Vagina (tissue), 2 donors: ENCODE results near the gene IQCM. TPM values are rescaled to one million over a fixed set of nuclear protein-coding genes. Genes with fewer than 3 reads are reported as not detected.

Experiments
- DNase-seq, 2 donors: peaks; one replicate each; pipeline ENCODE4 v3.0.0-alpha.2; 2017; ENCODE audit errors: extremely low spot score in 2 of 2
- H3K27ac ChIP-seq: fragments of 200-600 bp; sonication (generic); one replicate; pipeline ENCODE4 v1.5.1; 2019
- H3K27me3 ChIP-seq: fragments of 200-600 bp; sonication (generic); one replicate; pipeline ENCODE4 v1.5.1; 2019
- H3K36me3 ChIP-seq, 2 donors: fragments of 200-600 bp; sonication (generic); one replicate each; pipeline ENCODE4 v1.5.1; 2017 to 2019
- H3K4me1 ChIP-seq: fragments of 200-600 bp; sonication (generic); one replicate; pipeline ENCODE4 v1.5.1; 2019
- H3K4me3 ChIP-seq, 2 donors: fragments of 200-600 bp; sonication (generic); 1 replicate in 1 of 2; 2 replicates in 1 of 2; pipeline ENCODE4 v1.5.1; 2016 to 2019
- H3K9me3 ChIP-seq: fragments of 200-600 bp; sonication (generic); one replicate; pipeline ENCODE4 v1.5.1; 2019
- POLR2A ChIP-seq, 2 donors: fragments of 450-650 bp; IDR thresholded peaks; one replicate each; pipeline ENCODE4 v1.6.1; 2017; ENCODE audit warnings: antibody characterized with exemption in 2 of 2, mild to moderate bottlenecking in 2 of 2, moderate library complexity in 2 of 2
- POLR2AphosphoS5 ChIP-seq, 2 donors: sonication (generic); formaldehyde crosslinking; IDR thresholded peaks; one replicate each; pipeline ENCODE4 v1.9.0; 2017; ENCODE audit warnings: antibody characterized with exemption in 2 of 2, mild to moderate bottlenecking in 2 of 2, low read depth in 1 of 2; ENCODE audit not compliant: insufficient read depth in 1 of 2
- intact Hi-C: fragments of 100-400 bp; cut with DNase I; formaldehyde crosslinking; loops from one replicate; pipeline ENCODE4 v1.15.1; 2023
- total RNA-seq: library from RNA; depleted of rRNA; stranded (reverse); fragments of >200 nt; gene quantifications from one replicate; pipeline ENCODE4 v1.2.3, GENCODE V29; 2016
- TF ChIP-seq, protein P1 (sequence below), 3 experiments: fragments of 450-650 bp in 2 of 3; fragments of 200-600 bp in 1 of 3; sonication (generic) in 1 of 3; IDR thresholded peaks; one replicate each; pipeline ENCODE4 v1.5.1; 2017 to 2019; ENCODE audit warnings: antibody characterized with exemption in 3 of 3, mild to moderate bottlenecking in 2 of 3, moderate library complexity in 2 of 3

Gene IQCM
- total RNA-seq, 1 donor from 2014 or later: not detected

DNA sequence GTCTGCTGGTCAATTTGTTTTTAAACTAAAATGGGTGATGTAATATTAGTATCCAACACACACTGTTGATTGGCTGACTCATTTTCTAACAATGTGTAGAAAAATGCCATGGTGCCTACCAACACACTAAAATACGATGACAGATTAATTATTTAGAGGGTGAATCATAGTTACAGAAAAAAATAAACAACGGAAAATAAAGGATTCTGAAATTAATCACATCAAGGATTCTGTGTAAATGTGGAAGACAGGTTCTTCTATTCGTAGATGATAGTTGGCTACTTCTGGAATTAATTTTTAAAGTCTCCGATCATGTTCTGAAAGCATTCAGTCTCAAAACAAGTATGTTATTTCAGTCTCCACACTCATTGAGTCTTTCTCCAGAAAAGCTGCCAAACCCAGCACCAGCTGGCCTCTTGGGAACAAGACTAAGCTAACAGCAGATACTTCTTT is 8.2 kb upstream of the IQCM start:
- no peaks in the 10 kb centered on the region for H3K36me3 ChIP-seq
- no peaks in the 10 kb centered on the region for H3K9me3 ChIP-seq
- no peaks in the 10 kb centered on the region for H3K27me3 ChIP-seq
- DNase-seq: no peak
- H3K4me3 ChIP-seq: no peak overlapping the region
- intact Hi-C loops: no loop called here
- no peak overlapping the region for H3K27ac ChIP-seq
- no peaks in the 10 kb centered on the region for H3K4me1 ChIP-seq
- TF ChIP-seq, protein P1, sequence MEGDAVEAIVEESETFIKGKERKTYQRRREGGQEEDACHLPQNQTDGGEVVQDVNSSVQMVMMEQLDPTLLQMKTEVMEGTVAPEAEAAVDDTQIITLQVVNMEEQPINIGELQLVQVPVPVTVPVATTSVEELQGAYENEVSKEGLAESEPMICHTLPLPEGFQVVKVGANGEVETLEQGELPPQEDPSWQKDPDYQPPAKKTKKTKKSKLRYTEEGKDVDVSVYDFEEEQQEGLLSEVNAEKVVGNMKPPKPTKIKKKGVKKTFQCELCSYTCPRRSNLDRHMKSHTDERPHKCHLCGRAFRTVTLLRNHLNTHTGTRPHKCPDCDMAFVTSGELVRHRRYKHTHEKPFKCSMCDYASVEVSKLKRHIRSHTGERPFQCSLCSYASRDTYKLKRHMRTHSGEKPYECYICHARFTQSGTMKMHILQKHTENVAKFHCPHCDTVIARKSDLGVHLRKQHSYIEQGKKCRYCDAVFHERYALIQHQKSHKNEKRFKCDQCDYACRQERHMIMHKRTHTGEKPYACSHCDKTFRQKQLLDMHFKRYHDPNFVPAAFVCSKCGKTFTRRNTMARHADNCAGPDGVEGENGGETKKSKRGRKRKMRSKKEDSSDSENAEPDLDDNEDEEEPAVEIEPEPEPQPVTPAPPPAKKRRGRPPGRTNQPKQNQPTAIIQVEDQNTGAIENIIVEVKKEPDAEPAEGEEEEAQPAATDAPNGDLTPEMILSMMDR (IDR thresholded peaks at IDR 0.05): no peak
- TF ChIP-seq POLR2A (IDR thresholded peaks at IDR 0.05): no peak
- no peak for TF ChIP-seq POLR2AphosphoS5 (IDR thresholded peaks at IDR 0.05; ENCODE audit: insufficient read depth in 1 of 2, low read depth in 1 of 2)

DNA sequence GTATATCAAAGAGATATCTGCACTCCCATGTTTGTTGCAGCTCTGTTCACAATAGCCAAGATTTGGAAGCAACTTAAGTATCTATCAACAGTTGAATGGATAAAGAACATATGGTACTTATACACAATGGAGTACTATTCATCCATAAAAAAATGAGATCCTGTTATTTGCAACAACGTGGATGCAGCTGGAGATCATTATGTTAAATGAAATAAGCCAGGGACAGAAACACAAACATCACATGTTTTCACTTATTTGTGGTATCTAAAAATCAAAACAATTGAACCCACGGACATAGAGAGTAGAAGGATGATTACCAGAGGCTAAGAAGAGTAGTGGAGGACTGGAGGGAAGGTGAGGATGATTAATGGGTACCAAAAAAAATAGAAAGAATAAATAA is 14.2 kb downstream of the IQCM start:
- H3K4me1 ChIP-seq: no peaks in the 10 kb centered on the region
- H3K4me3 ChIP-seq: no peak overlapping the region
- intact Hi-C loops: no loop called here
- no peak overlapping the region for H3K27ac ChIP-seq
- no peaks in the 10 kb centered on the region for H3K9me3 ChIP-seq
- no peaks in the 10 kb centered on the region for H3K36me3 ChIP-seq
- no peak for DNase-seq
- TF ChIP-seq, protein P1 (IDR thresholded peaks at IDR 0.05): no peak
- TF ChIP-seq POLR2AphosphoS5 (IDR thresholded peaks at IDR 0.05; ENCODE audit: insufficient read depth in 1 of 2, low read depth in 1 of 2) (no peak), POLR2A (IDR thresholded peaks at IDR 0.05) (no peak)
- H3K27me3 ChIP-seq: no peaks in the 10 kb centered on the region

DNA sequence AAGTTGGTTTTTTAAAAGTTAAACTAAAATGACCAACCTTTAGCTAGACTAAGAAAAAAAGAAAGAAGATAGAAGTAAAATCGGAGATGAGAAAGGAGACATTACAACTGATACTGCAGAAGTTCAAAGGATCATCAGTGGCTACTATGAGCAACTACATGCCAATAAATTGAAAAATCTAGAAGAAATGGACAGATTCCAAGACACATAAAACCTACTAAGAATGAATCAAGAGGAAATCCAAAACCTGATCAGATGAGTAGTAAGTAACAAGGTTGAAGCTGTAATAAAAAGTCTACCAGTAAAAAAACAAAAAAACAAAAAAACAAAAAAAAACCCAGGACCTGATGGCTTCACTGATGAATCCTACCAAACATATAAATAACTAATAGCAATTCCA is 16.1 kb downstream of the IQCM start:
- Histone ChIP-seq H3K9me3 (no peaks in the 10 kb centered on the region), H3K27ac (no peak overlapping the region), H3K36me3 (no peaks in the 10 kb centered on the region), H3K27me3 (no peaks in the 10 kb centered on the region), H3K4me3 (no peak overlapping the region), H3K4me1 (no peaks in the 10 kb centered on the region)
- intact Hi-C loops: no loop called here
- TF ChIP-seq POLR2A (IDR thresholded peaks at IDR 0.05): no peak
- TF ChIP-seq POLR2AphosphoS5 (IDR thresholded peaks at IDR 0.05; ENCODE audit: insufficient read depth in 1 of 2, low read depth in 1 of 2): no peak
- TF ChIP-seq, protein P1 (IDR thresholded peaks at IDR 0.05): no peak
- no peak for DNase-seq

DNA sequence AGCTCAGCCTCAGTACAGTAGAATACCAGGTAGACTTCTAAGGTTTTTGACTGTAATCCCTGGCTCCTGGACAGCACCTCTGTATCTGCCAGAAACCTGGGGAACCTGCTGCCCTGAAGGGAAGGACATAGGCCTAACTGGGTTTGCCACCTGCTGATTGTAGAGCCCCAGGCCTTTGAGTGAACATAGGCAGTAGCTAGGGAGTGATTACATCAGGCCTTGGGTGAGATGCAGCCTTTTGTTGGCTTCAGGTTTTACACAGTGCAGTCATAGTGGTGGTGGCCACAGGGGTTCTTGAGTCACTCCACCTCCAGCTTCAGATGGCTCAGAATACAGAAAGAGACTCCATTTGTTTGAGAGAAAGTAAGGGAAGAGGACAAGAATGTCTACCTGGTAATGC is 19.3 kb downstream of the IQCM start:
- H3K36me3 ChIP-seq: no peaks in the 10 kb centered on the region
- intact Hi-C loops: no loop called here
- no peak for DNase-seq

DNA sequence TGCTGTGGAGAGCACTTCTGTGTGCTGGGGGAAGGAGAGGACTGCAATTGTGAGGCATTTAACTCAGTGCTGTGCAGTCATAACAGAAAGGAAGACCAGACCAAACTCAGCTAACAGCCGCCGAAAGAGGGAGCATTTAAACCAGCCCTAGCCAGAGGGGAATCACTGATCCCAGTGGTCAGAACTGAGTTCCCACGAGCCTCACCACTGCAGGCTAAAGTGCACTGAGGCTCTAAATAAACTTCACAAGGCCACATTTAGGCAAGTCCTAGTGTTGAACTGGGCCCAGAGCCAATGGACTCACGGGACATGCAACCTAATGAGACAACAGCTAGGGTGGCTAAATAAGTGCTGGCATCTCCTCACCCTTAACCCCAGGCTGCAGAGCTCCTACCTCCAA is 20.4 kb downstream of the IQCM start:
- intact Hi-C loops: no loop called here
- Histone ChIP-seq H3K4me1 (no peaks in the 10 kb centered on the region), H3K27me3 (no peaks in the 10 kb centered on the region), H3K4me3 (no peak overlapping the region), H3K36me3 (no peaks in the 10 kb centered on the region), H3K9me3 (no peaks in the 10 kb centered on the region), H3K27ac (no peak overlapping the region)
- TF ChIP-seq POLR2AphosphoS5 (IDR thresholded peaks at IDR 0.05; ENCODE audit: insufficient read depth in 1 of 2, low read depth in 1 of 2) (no peak), POLR2A (IDR thresholded peaks at IDR 0.05) (no peak)
- TF ChIP-seq, protein P1 (IDR thresholded peaks at IDR 0.05): no peak
- DNase-seq: no peak

More for the DNA sequence above, 19.3 kb downstream of the IQCM start:
- H3K27ac ChIP-seq: no peak overlapping the region
- H3K4me3 ChIP-seq: no peak overlapping the region
- TF ChIP-seq POLR2A (IDR thresholded peaks at IDR 0.05) (no peak), POLR2AphosphoS5 (IDR thresholded peaks at IDR 0.05; ENCODE audit: insufficient read depth in 1 of 2, low read depth in 1 of 2) (no peak)
- H3K27me3 ChIP-seq: no peaks in the 10 kb centered on the region
- H3K9me3 ChIP-seq: no peaks in the 10 kb centered on the region
- no peaks in the 10 kb centered on the region for H3K4me1 ChIP-seq
